HepG2 (cell line): ENCODE results near the gene RING1. TPM values are rescaled to one million over a fixed set of nuclear protein-coding genes. Genes with fewer than 3 reads are reported as not detected.

ENCODE experiments used
- AGO1 ChIP-seq: fragments of 200-400 bp; formaldehyde crosslinking; IDR thresholded peaks from 2 replicates; pipeline ENCODE4 v1.6.1; 2017; ENCODE audit warnings: mild to moderate bottlenecking, low read depth, low read length, moderate library complexity; ENCODE audit not compliant: poor library complexity, severe bottlenecking
- CBX2 ChIP-seq, 2 experiments: fragments of 200-600 bp in 1 of 2; sonication (generic); formaldehyde crosslinking in 1 of 2; IDR thresholded peaks; 2 replicates each; pipeline versions ENCODE4 v1.7.0 to v1.8.1; 2018 to 2022; ENCODE audit warnings: low read depth in 2 of 2, low read length in 1 of 2, mild to moderate bottlenecking in 1 of 2, missing genetic modification reagents in 1 of 2
- MBD4 ChIP-seq: IDR thresholded peaks from 2 replicates; pipeline ENCODE4 v1.6.1; 2012; ENCODE audit warnings: low read length, inconsistent platforms, borderline replicate concordance
- MTF2 ChIP-seq: sonication (generic); formaldehyde crosslinking; IDR thresholded peaks from 2 replicates; pipeline ENCODE4 v1.5.0; 2020; ENCODE audit warnings: missing genetic modification reagents, borderline replicate concordance
- MXI1 ChIP-seq: IDR thresholded peaks from 3 replicates; pipeline ENCODE4 v1.6.1; 2012; ENCODE audit warnings: low read depth, low read length, inconsistent platforms, borderline replicate concordance
- NFKBIZ ChIP-seq: IDR thresholded peaks from 2 replicates; pipeline ENCODE4 v1.6.1; 2018; ENCODE audit warnings: missing genetic modification reagents, missing compliant biosample characterization
- PHF20 ChIP-seq: sonication (generic); formaldehyde crosslinking; IDR thresholded peaks from 2 replicates; pipeline ENCODE4 v1.5.0; 2020; ENCODE audit warnings: mild to moderate bottlenecking, missing genetic modification reagents
- SOX5 ChIP-seq: IDR thresholded peaks from 2 replicates; pipeline ENCODE4 v1.6.1; 2016; ENCODE audit warnings: borderline replicate concordance
- THAP7 ChIP-seq: sonication (generic); formaldehyde crosslinking; IDR thresholded peaks from 2 replicates; pipeline ENCODE4 v1.8.1; 2023; ENCODE audit warnings: mild to moderate bottlenecking, missing genetic modification reagents
- U2AF1 ChIP-seq: fragments of 200-400 bp; formaldehyde crosslinking; optimal IDR thresholded peaks from 2 replicates; pipeline ENCODE3; 2017; ENCODE audit warnings: mild to moderate bottlenecking, low read depth, low read length
- ZMYM3 ChIP-seq: sonication (generic); formaldehyde crosslinking; IDR thresholded peaks from 2 replicates; pipeline ENCODE4 v1.5.1; 2020; ENCODE audit warnings: mild to moderate bottlenecking, missing genetic modification reagents
- polyA plus RNA-seq, 8 experiments: library from polyadenylated mRNA; depleted of rRNA in 3 of 8; stranded (reverse) in 7 of 8; unstranded in 1 of 8; fragments of >200 nt; fragmentation: Illumina TruSeq in 4 of 8; extraction: Trizol in 4 of 8; gene quantifications; 2 replicates each; pipeline versions ENCODE4 v1.2.1 to v1.2.3, GENCODE V29; 2011 to 2016; ENCODE audit warnings: low read depth in 4 of 8, missing spikeins in 1 of 8, mixed read lengths in 1 of 8; ENCODE audit not compliant: insufficient read depth in 1 of 8
- total RNA-seq, 5 experiments: library from RNA; depleted of rRNA; stranded (reverse); fragments of >200 nt; fragmentation: Illumina TruSeq; extraction: Trizol; gene quantifications; 2 replicates each; pipeline ENCODE4 v1.2.3, GENCODE V29; 2016; ENCODE audit warnings: low read depth in 1 of 5
- TF ChIP-seq, protein P1 (sequence below): sonication (generic); formaldehyde crosslinking; IDR thresholded peaks from 2 replicates; pipeline ENCODE4 v1.5.1; 2020; ENCODE audit warnings: missing genetic modification reagents, mild to moderate bottlenecking, borderline replicate concordance
- TF ChIP-seq, protein P2 (sequence below): sonication (generic); formaldehyde crosslinking; IDR thresholded peaks from 2 replicates; pipeline ENCODE4 v1.8.0; 2022; ENCODE audit warnings: missing genetic modification reagents, mild to moderate bottlenecking, borderline replicate concordance
- TF ChIP-seq, protein P3 (sequence below): sonication (generic); formaldehyde crosslinking; IDR thresholded peaks from 2 replicates; pipeline ENCODE4 v1.4.0; 2020; ENCODE audit warnings: missing genetic modification reagents
- TF ChIP-seq, protein P4 (sequence below): conservative IDR thresholded peaks from 2 replicates; pipeline ENCODE4 v1.6.1; 2018; ENCODE audit warnings: missing genetic modification reagents

RING1 gene
- total and polyA plus RNA-seq, 2 of the 13 experiments (the other 11 are each of a cell fraction or from before 2014, with no cell fraction given) = 23.9 to 33.6 TPM

- TF ChIP-seq THAP7 (peak; percentile 56; the same call in 1 of the 2 replicates), PHF20 (CRISPR knock-in tag) (0 out of 2 replicates have a peak, but pooled peaks have one; percentile 56), SOX5 (CRISPR knock-in tag) (no peak), AGO1 (peak; percentile 98), NFKBIZ (CRISPR knock-in tag) (no peak; the same call in 1 of the 2 replicates), MXI1 (peak; percentile 56; the same call in 1 of the 3 replicates), MTF2 (CRISPR knock-in tag) (no peak), CBX2 (IDR thresholded peaks at IDR 0.05; ENCODE audit: low read depth, low read length) (no peak), CBX2 (CRISPR knock-in tag; IDR thresholded peaks at IDR 0.05; ENCODE audit: low read depth) (no peak), U2AF1 (no peak), ZMYM3 (0 out of 2 replicates have a peak, but pooled peaks have one; percentile 18), MBD4 (no peak)
- TF ChIP-seq, protein P1, sequence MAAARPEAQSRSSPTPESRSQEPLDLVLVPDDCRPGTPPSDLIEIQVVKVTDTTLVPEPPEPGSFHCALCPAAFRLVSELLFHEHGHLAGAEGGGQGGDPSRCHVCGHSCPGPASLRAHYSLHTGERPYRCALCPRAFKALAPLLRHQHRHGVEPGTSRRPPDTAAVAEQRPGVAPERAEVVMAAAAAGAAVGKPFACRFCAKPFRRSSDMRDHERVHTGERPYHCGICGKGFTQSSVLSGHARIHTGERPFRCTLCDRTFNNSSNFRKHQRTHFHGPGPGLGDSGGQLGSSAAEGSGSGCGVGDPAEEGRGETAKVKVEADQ (CRISPR knock-in tag) = peak; percentile 52; the same call in 1 of the 2 replicates
- TF ChIP-seq, protein P2, sequence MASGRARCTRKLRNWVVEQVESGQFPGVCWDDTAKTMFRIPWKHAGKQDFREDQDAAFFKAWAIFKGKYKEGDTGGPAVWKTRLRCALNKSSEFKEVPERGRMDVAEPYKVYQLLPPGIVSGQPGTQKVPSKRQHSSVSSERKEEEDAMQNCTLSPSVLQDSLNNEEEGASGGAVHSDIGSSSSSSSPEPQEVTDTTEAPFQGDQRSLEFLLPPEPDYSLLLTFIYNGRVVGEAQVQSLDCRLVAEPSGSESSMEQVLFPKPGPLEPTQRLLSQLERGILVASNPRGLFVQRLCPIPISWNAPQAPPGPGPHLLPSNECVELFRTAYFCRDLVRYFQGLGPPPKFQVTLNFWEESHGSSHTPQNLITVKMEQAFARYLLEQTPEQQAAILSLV (CRISPR knock-in tag) = 0 out of 2 replicates have a peak, but pooled peaks have one; percentile 29
- TF ChIP-seq, protein P3, sequence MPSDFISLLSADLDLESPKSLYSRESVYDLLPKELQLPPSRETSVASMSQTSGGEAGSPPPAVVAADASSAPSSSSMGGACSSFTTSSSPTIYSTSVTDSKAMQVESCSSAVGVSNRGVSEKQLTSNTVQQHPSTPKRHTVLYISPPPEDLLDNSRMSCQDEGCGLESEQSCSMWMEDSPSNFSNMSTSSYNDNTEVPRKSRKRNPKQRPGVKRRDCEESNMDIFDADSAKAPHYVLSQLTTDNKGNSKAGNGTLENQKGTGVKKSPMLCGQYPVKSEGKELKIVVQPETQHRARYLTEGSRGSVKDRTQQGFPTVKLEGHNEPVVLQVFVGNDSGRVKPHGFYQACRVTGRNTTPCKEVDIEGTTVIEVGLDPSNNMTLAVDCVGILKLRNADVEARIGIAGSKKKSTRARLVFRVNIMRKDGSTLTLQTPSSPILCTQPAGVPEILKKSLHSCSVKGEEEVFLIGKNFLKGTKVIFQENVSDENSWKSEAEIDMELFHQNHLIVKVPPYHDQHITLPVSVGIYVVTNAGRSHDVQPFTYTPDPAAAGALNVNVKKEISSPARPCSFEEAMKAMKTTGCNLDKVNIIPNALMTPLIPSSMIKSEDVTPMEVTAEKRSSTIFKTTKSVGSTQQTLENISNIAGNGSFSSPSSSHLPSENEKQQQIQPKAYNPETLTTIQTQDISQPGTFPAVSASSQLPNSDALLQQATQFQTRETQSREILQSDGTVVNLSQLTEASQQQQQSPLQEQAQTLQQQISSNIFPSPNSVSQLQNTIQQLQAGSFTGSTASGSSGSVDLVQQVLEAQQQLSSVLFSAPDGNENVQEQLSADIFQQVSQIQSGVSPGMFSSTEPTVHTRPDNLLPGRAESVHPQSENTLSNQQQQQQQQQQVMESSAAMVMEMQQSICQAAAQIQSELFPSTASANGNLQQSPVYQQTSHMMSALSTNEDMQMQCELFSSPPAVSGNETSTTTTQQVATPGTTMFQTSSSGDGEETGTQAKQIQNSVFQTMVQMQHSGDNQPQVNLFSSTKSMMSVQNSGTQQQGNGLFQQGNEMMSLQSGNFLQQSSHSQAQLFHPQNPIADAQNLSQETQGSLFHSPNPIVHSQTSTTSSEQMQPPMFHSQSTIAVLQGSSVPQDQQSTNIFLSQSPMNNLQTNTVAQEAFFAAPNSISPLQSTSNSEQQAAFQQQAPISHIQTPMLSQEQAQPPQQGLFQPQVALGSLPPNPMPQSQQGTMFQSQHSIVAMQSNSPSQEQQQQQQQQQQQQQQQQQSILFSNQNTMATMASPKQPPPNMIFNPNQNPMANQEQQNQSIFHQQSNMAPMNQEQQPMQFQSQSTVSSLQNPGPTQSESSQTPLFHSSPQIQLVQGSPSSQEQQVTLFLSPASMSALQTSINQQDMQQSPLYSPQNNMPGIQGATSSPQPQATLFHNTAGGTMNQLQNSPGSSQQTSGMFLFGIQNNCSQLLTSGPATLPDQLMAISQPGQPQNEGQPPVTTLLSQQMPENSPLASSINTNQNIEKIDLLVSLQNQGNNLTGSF (CRISPR knock-in tag) = peak; percentile 19; the same call in 1 of the 2 replicates
- TF ChIP-seq, protein P4, sequence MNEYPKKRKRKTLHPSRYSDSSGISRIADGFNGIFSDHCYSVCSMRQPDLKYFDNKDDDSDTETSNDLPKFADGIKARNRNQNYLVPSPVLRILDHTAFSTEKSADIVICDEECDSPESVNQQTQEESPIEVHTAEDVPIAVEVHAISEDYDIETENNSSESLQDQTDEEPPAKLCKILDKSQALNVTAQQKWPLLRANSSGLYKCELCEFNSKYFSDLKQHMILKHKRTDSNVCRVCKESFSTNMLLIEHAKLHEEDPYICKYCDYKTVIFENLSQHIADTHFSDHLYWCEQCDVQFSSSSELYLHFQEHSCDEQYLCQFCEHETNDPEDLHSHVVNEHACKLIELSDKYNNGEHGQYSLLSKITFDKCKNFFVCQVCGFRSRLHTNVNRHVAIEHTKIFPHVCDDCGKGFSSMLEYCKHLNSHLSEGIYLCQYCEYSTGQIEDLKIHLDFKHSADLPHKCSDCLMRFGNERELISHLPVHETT = peak; percentile 28; the same call in 1 of the 2 replicates
Measured at GRCh38 chr6:33204415-33205190, 3.7 kb upstream of the RING1 start, which contains the start of gene HSD17B8 (continued).
